Activated T-cell treated with anti-CD3 and anti-CD28 coated beads, Interleukin-2, amount 50 U/mL, for 1 hour (primary cell): ENCODE measurements around the gene SPAG8.

Experiments
- DNase-seq: peaks from one replicate; pipeline ENCODE4 v3.0.0-alpha.2; 2020

SPAG8 gene

GRCh38 chr9:35771075-35771433, 41.0 kb downstream of the SPAG8 start:
- no peak for DNase-seq

- DNase-seq: no peak
Observed at GRCh38 chr9:35769763-35770162, 42.3 kb downstream of the SPAG8 start.

- DNase-seq: no peak
Observed at GRCh38 chr9:35767458-35767857, 44.6 kb downstream of the SPAG8 start.

GRCh38 chr9:35766997-35767396, 45.1 kb downstream of the SPAG8 start:
- DNase-seq: no peak

GRCh38 chr9:35763803-35764202, 48.3 kb downstream of the SPAG8 start:
- no peak for DNase-seq

- no peak for DNase-seq
Observed at GRCh38 chr9:35763181-35763580, 48.9 kb downstream of the SPAG8 start.

- DNase-seq: no peak
Observed at GRCh38 chr9:35760651-35761050, 51.4 kb downstream of the SPAG8 start.

GRCh38 chr9:35759795-35760194, 52.3 kb downstream of the SPAG8 start:
- DNase-seq: no peak
